ENCODE data around the gene TUT4. TPM values are rescaled to one million over a fixed set of nuclear protein-coding genes. Genes with fewer than 3 reads are reported as not detected.
A peak's percentile ranks its signal among the peaks of the same experiment; 100 is the strongest.

The TUT4 gene
- total RNA-seq, 4 donors from 2014 or later, result 90.5 to 169 (median 120) TPM

GRCh38 chr1:52600533-52601179, 47.8 kb upstream of the TUT4 start:
- Histone ChIP-seq H3K27ac (no peak overlapping the region), H3K36me3 (no peaks in the 10 kb centered on the region), H3K9me3 (no peaks in the 10 kb centered on the region), H3K27me3 (no peaks in the 10 kb centered on the region), H3K4me3 (replicated peaks in 1 of 3) (no peak overlapping the region), H3K4me1 (peaks cover 30 to 54% of the 10 kb centered on the region in 2 donors)
- DNase-seq, result no peak
- WGBS, 2 donors, result 96 to 97% methylated on average over 8 of the region's 8 CpGs
- TF ChIP-seq POLR2A (IDR thresholded peaks at IDR 0.05) (no peak), CTCF (IDR thresholded peaks at IDR 0.05) (no peak)
- intact Hi-C loops (cut with DNase I), result no loop called here

GRCh38 chr1:52599236-52599635, 46.3 kb upstream of the TUT4 start:
- H3K4me1 ChIP-seq, result peaks cover 24 to 40% of the 10 kb centered on the region in 2 donors
- peak overlapping the region; percentile 9 to 69 (median 63) for H3K27ac ChIP-seq
- intact Hi-C loops (cut with DNase I), result no loop called here
- H3K27me3 ChIP-seq, result no peaks in the 10 kb centered on the region
- DNase-seq, result peak; percentile 73 to 79
- WGBS, 2 donors, result 35 to 40% methylated on average over 7 of the region's 7 CpGs
- no peaks in the 10 kb centered on the region for H3K36me3 ChIP-seq
- TF ChIP-seq POLR2A (IDR thresholded peaks at IDR 0.05) (peak in 1 of 2 donors; percentile 27), CTCF (IDR thresholded peaks at IDR 0.05) (no peak)
- no peak overlapping the region for H3K4me3 ChIP-seq (replicated peaks in 1 of 3)
- no peaks in the 10 kb centered on the region for H3K9me3 ChIP-seq

- no peak for DNase-seq
- H3K4me1 ChIP-seq, result peaks cover 19 to 35% of the 10 kb centered on the region in 2 donors
- no peak overlapping the region for H3K4me3 ChIP-seq (replicated peaks in 1 of 3)
- WGBS, 2 donors, result 79 to 90% methylated on average over 7 of the region's 7 CpGs
- H3K9me3 ChIP-seq, result no peaks in the 10 kb centered on the region
- TF ChIP-seq CTCF (IDR thresholded peaks at IDR 0.05), result no peak
- no peak for TF ChIP-seq POLR2A (IDR thresholded peaks at IDR 0.05)
- peak overlapping the region in 2 of 3 donors; percentile 63 to 69 for H3K27ac ChIP-seq
- no peaks in the 10 kb centered on the region for H3K36me3 ChIP-seq
- H3K27me3 ChIP-seq, result no peaks in the 10 kb centered on the region
- intact Hi-C loops (cut with DNase I), result no loop called here
These were observed 45.8 kb upstream of the TUT4 start for GRCh38 chr1:52598729-52599128.

GRCh38 chr1:52597912-52598311, 45.0 kb upstream of the TUT4 start:
- Histone ChIP-seq H3K27me3 (no peaks in the 10 kb centered on the region), H3K4me3 (replicated peaks in 1 of 3) (no peak overlapping the region), H3K27ac (no peak overlapping the region), H3K36me3 (no peaks in the 10 kb centered on the region), H3K4me1 (peaks cover 11 to 27% of the 10 kb centered on the region in 2 donors), H3K9me3 (no peaks in the 10 kb centered on the region)
- intact Hi-C loops (cut with DNase I), result no loop called here
- no peak for DNase-seq
- WGBS, 2 donors, result 44 to 48% methylated on average over 2 of the region's 2 CpGs
- TF ChIP-seq POLR2A (IDR thresholded peaks at IDR 0.05) (no peak), CTCF (IDR thresholded peaks at IDR 0.05) (no peak)

- no peak overlapping the region for H3K27ac ChIP-seq
- WGBS, 2 donors, result 50 to 54% methylated on average over 3 of the region's 3 CpGs
- no peak for DNase-seq
- intact Hi-C loops (cut with DNase I), result no loop called here
- no peak for TF ChIP-seq CTCF (IDR thresholded peaks at IDR 0.05)
- no peak for TF ChIP-seq POLR2A (IDR thresholded peaks at IDR 0.05)
- H3K36me3 ChIP-seq, result no peaks in the 10 kb centered on the region
- H3K9me3 ChIP-seq, result no peaks in the 10 kb centered on the region
- peaks cover 5 to 8% of the 10 kb centered on the region in 2 donors for H3K4me1 ChIP-seq
- no peaks in the 10 kb centered on the region for H3K27me3 ChIP-seq
- no peak overlapping the region for H3K4me3 ChIP-seq (replicated peaks in 1 of 3)
These were observed 42.2 kb upstream of the TUT4 start for GRCh38 chr1:52595061-52595460.
